ENCODE measurements around the gene B4GALNT3. TPM values are rescaled to one million over a fixed set of nuclear protein-coding genes. Genes with fewer than 3 reads are reported as not detected.

The B4GALNT3 gene
- total RNA-seq, 2 experiments from 2014 or later = 3.4 to 5.4 TPM

- Histone ChIP-seq H2AFZ (ENCODE audit: low read length) (no peak overlapping the region), H3K4me1 (ENCODE audit: insufficient read depth, low read length, poor library complexity, severe bottlenecking) (peaks cover 4% of the 10 kb centered on the region), H3K4me2 (ENCODE audit: low read length) (no peak overlapping the region), H3K36me3 (ENCODE audit: insufficient read depth, low read length) (peaks cover 3% of the 10 kb centered on the region; the same call in 1 of the 2 replicates), H3K27ac (ENCODE audit: low read depth, low read length, poor library complexity, severe bottlenecking) (no peak overlapping the region), H4K20me1 (ENCODE audit: insufficient read depth, low read length) (no peaks in the 10 kb centered on the region), H3K9me2 (ENCODE audit: insufficient read depth, low read length) (no peaks in the 10 kb centered on the region), H3K9me3 (ENCODE audit: low read length) (peaks cover 3% of the 10 kb centered on the region), H3K79me2 (ENCODE audit: insufficient read depth, low read depth, low read length) (no peaks in the 10 kb centered on the region), H3K4me3 (ENCODE audit: low read depth, low read length, poor library complexity, severe bottlenecking) (no peak overlapping the region)
- CTCF ChIA-PET (ENCODE audit: unreplicated experiment) = no interaction called here
- TF ChIP-seq CTCF (conservative IDR thresholded peaks at IDR 0.05; ENCODE audit: low read length) (no peak), EZH2phosphoT487 (IDR thresholded peaks at IDR 0.05; ENCODE audit: borderline replicate concordance, low read depth, low read length) (no peak)
- BruUV-seq (replicated peaks) = no TSS peak
- intact Hi-C loops (cut with micrococcal nuclease; ENCODE audit: unreplicated experiment) = no loop called here
- POLR2A ChIA-PET = no interaction called here
- DNase-seq (ENCODE audit: low spot score) = no peak
These were observed 2.1 kb upstream of the B4GALNT3 start for GRCh38 chr12:457676-458075.

GRCh38 chr12:459050-459429, 699 bp upstream of the B4GALNT3 start:
- CTCF ChIA-PET (ENCODE audit: unreplicated experiment) = no interaction called here
- peak overlapping the region; percentile 73; the same call in 1 of the 2 replicates for H3K4me2 ChIP-seq (ENCODE audit: low read length)
- H3K79me2 ChIP-seq (ENCODE audit: insufficient read depth, low read depth, low read length) = no peaks in the 10 kb centered on the region
- H4K20me1 ChIP-seq (ENCODE audit: insufficient read depth, low read length) = no peaks in the 10 kb centered on the region
- TF ChIP-seq EZH2phosphoT487 (IDR thresholded peaks at IDR 0.05; ENCODE audit: borderline replicate concordance, low read depth, low read length) (no peak), CTCF (conservative IDR thresholded peaks at IDR 0.05; ENCODE audit: low read length) (no peak)
- no peak for DNase-seq (ENCODE audit: low spot score)
- no peak overlapping the region for H3K27ac ChIP-seq (ENCODE audit: low read depth, low read length, poor library complexity, severe bottlenecking)
- H3K4me3 ChIP-seq (ENCODE audit: low read depth, low read length, poor library complexity, severe bottlenecking) = no peak overlapping the region
- H2AFZ ChIP-seq (ENCODE audit: low read length) = no peak overlapping the region
- intact Hi-C loops (cut with micrococcal nuclease; ENCODE audit: unreplicated experiment) = no loop called here
- POLR2A ChIA-PET = no interaction called here
- H3K9me3 ChIP-seq (ENCODE audit: low read length) = no peaks in the 10 kb centered on the region
- BruUV-seq (replicated peaks) = no TSS peak
- H3K36me3 ChIP-seq (ENCODE audit: insufficient read depth, low read length) = no peaks in the 10 kb centered on the region
- H3K4me1 ChIP-seq (ENCODE audit: insufficient read depth, low read length, poor library complexity, severe bottlenecking) = peaks cover 4% of the 10 kb centered on the region
- H3K9me2 ChIP-seq (ENCODE audit: insufficient read depth, low read length) = no peaks in the 10 kb centered on the region

- TF ChIP-seq CTCF (conservative IDR thresholded peaks at IDR 0.05; ENCODE audit: low read length) = no peak
- TF ChIP-seq EZH2phosphoT487 (IDR thresholded peaks at IDR 0.05; ENCODE audit: borderline replicate concordance, low read depth, low read length) = no peak
- peak; percentile 37 for DNase-seq (ENCODE audit: low spot score)
- no TSS peak for BruUV-seq (replicated peaks)
- H3K4me1 ChIP-seq (ENCODE audit: insufficient read depth, low read length, poor library complexity, severe bottlenecking) = peaks cover 4% of the 10 kb centered on the region
- no peaks in the 10 kb centered on the region for H3K9me3 ChIP-seq (ENCODE audit: low read length)
- ChIA-PET POLR2A (no interaction called here), CTCF (ENCODE audit: unreplicated experiment) (no interaction called here)
- intact Hi-C loops (cut with micrococcal nuclease; ENCODE audit: unreplicated experiment) = no loop called here
- H3K79me2 ChIP-seq (ENCODE audit: insufficient read depth, low read depth, low read length) = no peaks in the 10 kb centered on the region
- no peak overlapping the region for H3K27ac ChIP-seq (ENCODE audit: low read depth, low read length, poor library complexity, severe bottlenecking)
- H3K4me2 ChIP-seq (ENCODE audit: low read length) = peak overlapping the region; percentile 73
- H3K4me3 ChIP-seq (ENCODE audit: low read depth, low read length, poor library complexity, severe bottlenecking) = peak overlapping the region; percentile 63
- H2AFZ ChIP-seq (ENCODE audit: low read length) = no peak overlapping the region
- no peaks in the 10 kb centered on the region for H3K9me2 ChIP-seq (ENCODE audit: insufficient read depth, low read length)
- H3K36me3 ChIP-seq (ENCODE audit: insufficient read depth, low read length) = no peaks in the 10 kb centered on the region
- no peaks in the 10 kb centered on the region for H4K20me1 ChIP-seq (ENCODE audit: insufficient read depth, low read length)
These were observed 807 bp downstream of the B4GALNT3 start for GRCh38 chr12:460261-461230.

Data from OCI-LY7 (cell line).